ENCODE data around the gene HSPA1B.
A peak's percentile ranks its signal among the peaks of the same experiment; 100 is the strongest.
"Not testable (repeated sequence)": the region's sequence is repeated elsewhere in the genome, so short reads cannot be mapped to it uniquely, and the experiment has no call there.

Gene HSPA1B

GRCh38 chr6:31811645-31812044, 15.9 kb upstream of the HSPA1B start:
- no peak overlapping the region for H3K4me3 Mint-ChIP-seq
- H3K27me3 Mint-ChIP-seq (ENCODE audit: low read depth): no peaks in the 10 kb centered on the region
- no peak for TF ChIP-seq CTCF (IDR thresholded peaks at IDR 0.05; ENCODE audit: unreplicated experiment in 3 of 3)
- peaks cover 5% of the 10 kb centered on the region for H3K36me3 Mint-ChIP-seq (ENCODE audit: low read depth)
- peaks cover 16% of the 10 kb centered on the region for H3K4me1 Mint-ChIP-seq
- peaks cover 5% of the 10 kb centered on the region for H3K9me3 Mint-ChIP-seq
- peak overlapping the region in 1 of 3 experiments; percentile 62 for H3K27ac Mint-ChIP-seq

- Mint-ChIP-seq H3K36me3 (ENCODE audit: low read depth) (peaks cover 11% of the 10 kb centered on the region), H3K4me3 (peak overlapping the region; percentile 89 to 90 (median 89)), H3K27ac (peak overlapping the region; percentile 99), H3K9me3 (peaks cover 11% of the 10 kb centered on the region), H3K4me1 (peaks cover 20% of the 10 kb centered on the region), H3K27me3 (ENCODE audit: low read depth) (no peaks in the 10 kb centered on the region)
- TF ChIP-seq CTCF (IDR thresholded peaks at IDR 0.05; ENCODE audit: unreplicated experiment in 3 of 3): no peak
These were observed 14.1 kb upstream of the HSPA1B start for GRCh38 chr6:31813465-31813849.

GRCh38 chr6:31814677-31815024, 12.9 kb upstream of the HSPA1B start:
- peak overlapping the region; percentile 89 to 90 (median 89) for H3K4me3 Mint-ChIP-seq
- peaks cover 11% of the 10 kb centered on the region for H3K36me3 Mint-ChIP-seq (ENCODE audit: low read depth)
- H3K27ac Mint-ChIP-seq: peak overlapping the region; percentile 99
- TF ChIP-seq CTCF (IDR thresholded peaks at IDR 0.05; ENCODE audit: unreplicated experiment in 3 of 3): no peak
- H3K4me1 Mint-ChIP-seq: peaks cover 24% of the 10 kb centered on the region
- no peaks in the 10 kb centered on the region for H3K27me3 Mint-ChIP-seq (ENCODE audit: low read depth)
- H3K9me3 Mint-ChIP-seq: peaks cover 14% of the 10 kb centered on the region

- Mint-ChIP-seq H3K4me1 (peaks cover 30% of the 10 kb centered on the region), H3K27ac (peak within 1 kb of the TSS; percentile 99)
These were observed 12.3 kb upstream of the HSPA1B start, which contains the start of the genes HSPA1A and HSPA1L for GRCh38 chr6:31815025-31815838. Gene HSPA1A, plus strand, starts transcription at chr6:31815543. Its CDS starts 214 bp downstream, at chr6:31815757. Gene HSPA1L, minus strand, starts transcription at chr6:31815283. Its CDS starts 3,311 bp downstream, at chr6:31811972.

GRCh38 chr6:31817133-31817928, 10.2 kb upstream of the HSPA1B start:
- not testable (repeated sequence) for H3K27me3 Mint-ChIP-seq (ENCODE audit: low read depth)
- Mint-ChIP-seq H3K36me3 (ENCODE audit: low read depth) (peaks cover 11% of the 10 kb centered on the region), H3K4me1 (peaks cover 41% of the 10 kb centered on the region), H3K9me3 (peaks cover 14% of the 10 kb centered on the region), H3K4me3 (peak overlapping the region; percentile 76 to 86 (median 80)), H3K27ac (peak overlapping the region; percentile 62 to 72 (median 64))

More at GRCh38 chr6:31815025-31815838, 12.3 kb upstream of the HSPA1B start, which contains the start of the genes HSPA1A and HSPA1L:
- H3K36me3 Mint-ChIP-seq (ENCODE audit: low read depth): peaks cover 11% of the 10 kb centered on the region
- H3K9me3 Mint-ChIP-seq: peaks cover 14% of the 10 kb centered on the region
- no peaks in the 10 kb centered on the region for H3K27me3 Mint-ChIP-seq (ENCODE audit: low read depth)
- H3K4me3 Mint-ChIP-seq: peak within 1 kb of the TSS; percentile 89 to 90 (median 89)
- TF ChIP-seq CTCF (IDR thresholded peaks at IDR 0.05; ENCODE audit: unreplicated experiment in 3 of 3): no peak

GRCh38 chr6:31817929-31818511, 9.5 kb upstream of the HSPA1B start:
- H3K4me1 Mint-ChIP-seq: peaks cover 48% of the 10 kb centered on the region
- H3K27me3 Mint-ChIP-seq (ENCODE audit: low read depth): not testable (repeated sequence)
- H3K36me3 Mint-ChIP-seq (ENCODE audit: low read depth): peaks cover 11% of the 10 kb centered on the region
- peaks cover 14% of the 10 kb centered on the region for H3K9me3 Mint-ChIP-seq
- H3K27ac Mint-ChIP-seq: peak overlapping the region; percentile 64 to 72 (median 65)
- peak overlapping the region; percentile 76 to 86 (median 80) for H3K4me3 Mint-ChIP-seq

Data from nephron (organoid).